NCI-H82 treated with DMSO at 0.1 percent for 48 hours (cell line): ENCODE data around the gene C10orf88.

Source experiments
- DNase-seq: peaks from one replicate; lab custom pipeline; 2025; ENCODE audit not compliant: unreplicated experiment; lab: John Stamatoyannopoulos, UW

C10orf88 gene, protein sequence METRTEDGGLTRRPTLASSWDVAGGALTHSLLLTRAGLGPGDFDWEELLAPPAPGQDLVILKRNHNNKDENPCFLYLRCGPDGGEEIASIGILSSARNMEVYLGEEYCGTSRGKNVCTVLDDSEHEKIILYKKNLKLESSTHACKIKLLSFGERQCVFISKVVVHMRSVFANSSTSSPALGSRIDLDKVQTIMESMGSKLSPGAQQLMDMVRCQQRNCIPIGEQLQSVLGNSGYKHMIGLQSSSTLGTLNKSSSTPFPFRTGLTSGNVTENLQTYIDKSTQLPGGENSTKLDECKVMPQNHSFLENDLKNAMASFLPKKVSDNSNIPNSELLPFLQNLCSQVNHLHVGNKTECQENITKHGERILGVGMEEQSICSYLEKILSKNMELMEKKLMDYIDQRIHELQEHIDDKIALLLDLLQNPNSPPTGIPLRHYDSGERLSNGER

DNA sequence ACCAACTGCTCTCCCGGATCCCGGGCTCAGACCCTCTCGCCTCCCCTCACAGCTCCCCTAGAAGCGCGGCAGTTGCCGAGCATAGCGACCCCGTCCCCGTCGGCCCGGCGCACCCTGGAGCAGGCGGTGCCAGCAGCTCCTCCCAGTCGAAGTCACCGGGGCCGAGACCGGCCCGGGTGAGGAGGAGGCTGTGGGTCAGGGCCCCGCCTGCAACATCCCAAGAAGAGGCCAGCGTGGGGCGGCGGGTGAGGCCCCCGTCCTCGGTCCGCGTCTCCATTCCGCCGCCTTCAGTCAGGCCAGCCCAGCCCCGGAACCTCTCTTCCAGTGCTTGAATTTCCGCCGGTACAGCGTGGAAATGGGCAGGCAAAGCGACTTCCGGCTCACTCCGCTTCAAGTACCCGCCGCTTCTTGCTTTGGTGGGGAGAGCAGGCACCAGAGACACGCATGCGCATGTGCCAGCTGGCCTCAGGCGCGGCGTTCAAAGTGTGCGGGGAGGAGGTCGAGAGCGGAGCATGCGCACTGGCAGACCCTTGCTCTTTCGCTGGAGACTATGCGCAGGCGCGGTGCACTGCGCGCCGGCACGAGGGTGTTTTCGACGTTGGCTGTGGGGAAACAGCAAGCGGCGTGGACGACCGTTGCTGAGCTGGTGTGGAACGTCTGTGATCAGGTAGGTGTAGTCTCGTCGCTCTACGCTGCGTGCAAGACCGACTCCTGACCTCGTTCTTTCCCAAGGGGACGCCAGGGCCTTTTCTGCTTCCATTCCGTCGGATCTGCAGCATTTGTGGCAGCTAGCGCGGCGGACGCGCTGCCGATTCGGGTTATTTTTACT, at the start of gene C10orf88:
TSS of gene C10orf88 (minus strand) at position 326 of the 829 bp plus-strand sequence. CDS start at position 277, 49 bp downstream.
- peak; percentile 91 for DNase-seq

DNA sequence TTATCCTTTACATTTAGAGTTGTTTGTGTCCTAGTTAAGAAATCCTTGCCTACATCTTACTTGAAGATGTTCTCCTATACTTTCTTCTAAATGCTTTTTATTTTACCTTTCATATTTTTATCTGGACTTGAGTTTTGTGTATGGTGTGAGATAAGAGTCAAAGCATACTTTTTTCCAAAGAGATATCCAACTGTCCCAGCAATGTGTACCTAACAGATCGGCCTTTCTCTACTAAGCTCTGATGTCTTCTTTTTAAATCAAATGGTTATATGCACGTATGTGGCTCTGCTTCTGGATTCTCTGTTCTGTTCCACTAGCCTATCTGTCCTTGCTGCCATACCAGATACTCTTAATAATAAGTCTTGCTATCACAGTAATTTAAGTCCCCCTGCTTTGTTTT, 47.3 kb upstream of the C10orf88 start:
- DNase-seq, result no peak

DNA sequence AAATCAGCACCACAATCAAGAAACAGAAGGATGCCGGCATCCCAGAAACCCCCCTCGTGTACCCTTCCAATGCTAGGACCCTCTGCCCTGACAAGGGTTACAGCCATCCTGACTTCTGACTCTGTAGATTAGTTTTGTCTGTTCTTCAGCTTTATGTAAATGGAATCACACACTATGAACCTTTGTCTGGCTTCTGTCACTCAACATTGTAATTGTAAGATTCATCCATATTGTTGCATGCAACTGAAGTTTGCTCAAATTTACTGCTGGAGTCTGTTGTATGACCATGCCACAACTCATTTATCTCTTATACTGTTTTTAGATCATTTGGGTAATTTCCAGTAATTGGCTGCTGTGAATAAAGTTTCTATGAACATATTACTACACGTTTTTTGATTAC, 46.1 kb upstream of the C10orf88 start:
- DNase-seq, result no peak

DNA sequence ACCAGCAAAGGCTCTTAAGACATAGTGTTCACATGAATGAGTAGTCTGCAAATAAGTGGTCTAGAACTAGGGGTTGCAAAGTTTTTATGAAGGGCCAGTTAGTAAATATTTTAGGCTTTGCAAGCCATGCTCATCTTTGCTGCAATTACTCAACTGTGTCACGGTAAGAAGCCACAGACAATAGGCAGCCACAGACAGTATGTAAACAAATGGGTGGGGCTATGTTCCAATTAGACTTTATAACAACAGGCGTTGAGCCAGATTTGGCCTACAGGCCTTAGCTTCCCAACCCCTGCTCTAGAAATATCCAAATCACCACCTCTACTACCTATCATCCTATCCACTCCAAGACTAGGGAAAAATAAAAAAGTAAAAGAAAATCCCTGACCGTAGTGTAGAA, 45.3 kb upstream of the C10orf88 start:
- no peak for DNase-seq

DNA sequence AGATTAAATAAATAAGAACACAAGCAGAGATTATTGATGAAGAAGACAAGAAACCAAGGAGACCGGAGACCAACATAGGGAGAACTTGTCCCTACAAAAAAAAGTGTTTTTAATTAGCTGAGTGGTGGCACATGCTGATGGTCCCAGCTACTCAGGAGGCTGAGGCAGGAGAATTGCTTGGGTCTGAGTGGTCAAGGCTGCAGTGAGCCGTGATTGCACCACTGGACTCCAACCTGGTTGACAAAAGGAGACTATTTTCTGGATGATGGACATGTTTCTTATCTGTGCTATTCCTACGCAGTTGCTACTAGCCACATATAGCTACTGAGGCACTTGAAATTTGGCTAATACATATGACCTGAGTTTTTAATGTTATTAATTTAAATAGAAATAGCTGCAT, 44.9 kb upstream of the C10orf88 start:
- no peak for DNase-seq

DNA sequence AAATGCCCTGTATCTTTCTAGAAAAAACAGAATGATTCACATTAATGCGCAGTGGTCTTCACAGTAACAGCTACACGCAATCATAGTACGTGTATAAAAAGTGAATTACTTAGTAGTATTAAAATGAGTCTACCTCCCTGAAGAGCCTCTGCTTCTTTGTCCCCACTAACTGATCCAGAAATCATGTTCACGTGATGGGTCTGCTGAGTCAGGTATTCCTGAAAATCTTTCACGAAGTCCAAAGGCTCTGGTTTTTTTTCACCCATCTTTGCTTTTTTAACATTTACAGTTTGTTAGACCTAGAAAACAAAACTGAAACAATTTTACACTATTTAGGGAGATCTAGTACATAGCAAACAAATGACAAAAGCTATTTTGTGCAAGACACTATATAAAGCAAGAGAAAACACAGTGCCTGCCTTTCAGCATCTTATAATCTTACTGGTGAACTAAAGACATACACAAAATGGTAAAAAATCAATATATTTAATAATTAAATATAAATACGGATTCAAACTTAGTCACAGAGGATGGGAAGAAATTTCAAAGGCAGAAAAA, 44.4 kb upstream of the C10orf88 start:
- no peak for DNase-seq

DNA sequence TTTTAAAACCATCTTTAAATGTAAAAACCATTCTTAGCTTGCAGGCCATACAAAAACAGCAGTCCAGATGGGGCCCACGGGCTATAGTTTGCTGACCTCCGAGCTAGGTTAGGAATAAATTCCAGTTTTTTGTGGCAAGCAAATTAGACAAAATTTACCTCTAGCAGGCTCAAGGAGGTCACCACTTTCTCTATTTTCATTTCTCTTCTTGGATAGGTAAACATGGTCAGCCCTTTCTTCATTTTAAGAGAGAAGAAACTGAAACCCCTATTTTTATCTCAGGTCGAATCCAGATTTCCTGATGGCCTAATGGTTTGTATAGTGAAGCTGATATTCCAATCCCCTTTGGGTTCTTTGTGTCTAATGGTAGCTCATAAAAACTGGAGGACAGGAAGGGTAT, 43.8 kb upstream of the C10orf88 start:
- DNase-seq, result no peak

DNA sequence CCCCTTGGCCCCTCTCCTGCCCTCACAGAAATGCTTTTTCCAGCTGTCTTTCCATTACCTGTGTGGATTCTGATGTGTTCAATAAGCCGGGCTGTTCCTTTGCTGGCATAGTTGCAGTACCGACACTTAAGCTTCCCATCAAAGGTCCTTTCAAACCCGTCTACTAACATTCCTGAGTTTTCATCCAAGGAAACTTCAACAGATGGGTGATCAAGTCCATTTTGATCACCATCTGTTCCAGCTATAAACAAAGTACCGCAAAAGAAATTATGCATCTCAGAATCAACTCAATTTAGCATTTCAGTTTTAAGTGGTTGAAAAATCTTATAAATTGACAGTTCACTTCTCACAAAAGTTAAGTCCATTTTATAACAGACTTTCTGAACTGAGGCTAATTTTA, 41.9 kb upstream of the C10orf88 start:
- peak; percentile 25 for DNase-seq

DNA sequence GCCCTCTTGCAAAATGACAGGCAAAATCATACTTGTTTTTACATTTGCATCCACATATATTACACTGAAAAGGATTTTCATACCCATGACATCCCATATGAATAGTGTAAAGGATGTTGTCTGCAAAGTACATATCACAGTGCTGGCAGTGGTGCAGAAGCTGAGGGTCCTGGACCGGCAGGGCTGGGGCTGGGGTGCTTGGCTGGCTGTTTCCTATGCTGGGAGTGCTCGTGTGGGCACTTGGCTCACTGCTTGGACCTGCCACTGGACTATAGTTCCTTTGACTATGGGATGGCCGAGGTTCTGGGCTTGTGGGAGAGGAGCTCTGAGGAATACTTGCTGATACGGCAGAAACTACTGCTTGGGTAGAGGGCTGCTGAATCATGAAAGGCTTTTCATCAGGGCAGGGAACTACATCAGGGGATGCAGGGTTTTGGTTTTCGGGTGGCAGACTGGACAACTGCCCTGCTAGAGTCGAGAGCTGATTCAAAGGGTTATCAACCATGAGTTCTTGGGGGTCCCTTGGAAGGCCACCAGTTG, 39.8 kb upstream of the C10orf88 start:
- DNase-seq, result no peak

DNA sequence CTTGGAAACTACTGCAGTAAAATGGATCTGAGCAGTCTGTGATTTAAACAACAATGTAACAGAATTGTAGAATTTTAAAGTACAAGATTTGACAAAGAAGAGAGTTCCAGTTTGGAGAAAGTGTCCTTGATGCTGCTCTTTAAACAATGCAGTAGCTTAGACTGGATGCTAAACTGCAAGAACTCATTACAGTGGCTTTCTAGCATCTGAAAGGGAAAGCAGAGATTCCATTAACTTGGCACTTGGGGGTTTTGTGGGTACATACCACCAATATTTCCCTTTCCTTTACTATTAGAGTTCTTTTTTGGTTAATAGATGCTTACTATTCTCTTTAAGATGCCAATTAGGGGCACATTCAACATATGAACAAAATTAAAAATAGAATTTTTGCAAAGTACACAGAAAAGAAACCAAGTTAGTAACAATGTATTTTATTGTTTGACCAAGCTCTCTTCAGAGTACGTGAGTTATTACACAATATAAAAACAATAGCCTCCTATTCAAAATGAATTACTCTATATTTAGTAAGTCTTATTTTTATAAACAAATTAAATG, 38.1 kb upstream of the C10orf88 start:
- no peak for DNase-seq

DNA sequence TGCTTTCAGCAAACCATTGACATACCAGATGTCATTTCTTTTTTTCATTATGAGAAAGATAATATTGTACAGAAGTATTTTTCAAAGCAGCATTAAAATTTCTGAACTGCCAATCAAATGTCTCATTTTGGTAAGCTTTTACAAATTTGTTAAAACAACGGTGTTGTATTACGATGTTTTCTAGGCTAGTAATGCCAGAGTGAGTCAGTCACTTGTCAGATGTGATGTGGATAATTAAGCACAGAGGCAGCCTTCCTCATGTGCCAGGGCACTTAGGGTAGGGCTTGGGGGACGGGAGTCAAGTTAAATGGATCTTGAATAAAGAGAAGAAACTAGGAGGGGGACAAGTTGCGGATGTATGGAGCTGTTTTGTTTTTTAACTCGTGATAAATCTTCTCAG, 36.3 kb upstream of the C10orf88 start:
- DNase-seq, result no peak

DNA sequence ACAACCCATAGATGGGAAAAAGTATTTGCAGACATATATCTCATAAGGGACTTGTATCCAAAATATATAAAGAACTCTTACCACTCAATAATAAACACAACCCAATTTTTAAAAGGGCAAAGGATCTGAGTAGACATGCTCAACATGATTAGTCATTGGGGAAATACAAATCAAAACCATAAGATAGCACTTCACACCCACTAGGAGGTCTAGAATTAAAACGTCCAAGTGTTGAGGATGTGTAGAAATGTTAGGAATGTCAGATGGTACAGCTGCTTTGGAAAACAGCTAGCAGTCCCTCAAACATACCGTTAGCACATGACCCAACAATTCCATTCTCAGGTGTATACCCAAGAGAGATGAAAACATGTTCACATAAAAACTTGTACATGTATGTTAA, 34.5 kb upstream of the C10orf88 start:
- no peak for DNase-seq

DNA sequence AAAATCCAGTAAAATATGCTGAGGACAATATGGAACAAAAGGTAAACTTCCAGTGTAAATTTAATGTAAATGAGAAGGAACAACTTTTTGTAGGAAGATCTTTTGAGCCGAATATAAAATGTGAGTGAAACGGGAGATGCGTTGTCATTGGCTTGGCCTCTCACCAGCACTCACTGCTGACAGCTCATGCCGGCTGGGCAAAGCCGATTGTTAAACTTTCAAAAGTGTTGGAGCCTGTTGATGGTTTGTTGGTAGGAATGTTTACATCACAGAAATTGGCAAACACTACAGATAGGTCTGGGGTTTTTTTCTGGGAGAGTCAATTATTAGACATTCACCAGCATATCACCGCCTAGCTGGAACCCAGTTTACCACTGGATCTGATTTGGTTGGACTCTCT, 32.3 kb upstream of the C10orf88 start:
- no peak for DNase-seq

DNA sequence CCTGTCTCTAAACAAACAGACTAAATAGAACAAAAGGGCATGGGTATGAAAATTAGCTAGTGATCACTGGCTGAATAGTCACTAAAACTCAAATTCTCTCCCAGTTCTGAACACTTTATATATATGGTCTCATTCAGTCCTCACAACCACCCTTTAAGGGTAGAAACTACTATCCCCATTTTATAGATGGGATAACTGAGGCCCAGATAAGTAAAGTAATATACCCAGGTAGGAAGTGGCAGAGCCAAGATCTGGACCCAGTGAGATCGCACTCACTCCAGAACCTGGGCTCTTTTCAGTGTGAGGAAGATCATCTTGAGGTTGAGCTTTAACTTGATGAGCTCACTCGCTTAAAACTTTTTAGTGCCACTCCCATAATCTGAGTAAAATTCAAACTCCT, 30.7 kb upstream of the C10orf88 start:
- DNase-seq, result no peak

DNA sequence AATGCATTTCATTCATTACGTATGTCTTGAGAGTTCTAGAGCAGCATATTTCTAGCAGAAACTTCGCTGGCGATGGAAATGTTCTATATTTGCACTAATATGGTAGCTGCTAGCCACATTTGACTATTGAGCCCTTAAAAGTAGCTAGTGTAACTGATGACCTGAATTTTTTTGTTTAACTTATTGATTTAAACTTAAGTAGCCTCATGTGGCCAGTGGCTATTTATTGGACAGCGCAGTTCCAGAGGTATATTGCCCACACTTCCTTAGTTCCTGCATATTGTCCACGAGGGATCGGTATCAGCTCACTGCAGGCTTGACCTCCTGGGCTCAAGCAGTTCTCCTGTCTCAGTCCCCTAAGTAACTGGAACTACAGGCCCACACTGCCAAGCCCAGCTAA, 29.9 kb upstream of the C10orf88 start:
- no peak for DNase-seq

DNA sequence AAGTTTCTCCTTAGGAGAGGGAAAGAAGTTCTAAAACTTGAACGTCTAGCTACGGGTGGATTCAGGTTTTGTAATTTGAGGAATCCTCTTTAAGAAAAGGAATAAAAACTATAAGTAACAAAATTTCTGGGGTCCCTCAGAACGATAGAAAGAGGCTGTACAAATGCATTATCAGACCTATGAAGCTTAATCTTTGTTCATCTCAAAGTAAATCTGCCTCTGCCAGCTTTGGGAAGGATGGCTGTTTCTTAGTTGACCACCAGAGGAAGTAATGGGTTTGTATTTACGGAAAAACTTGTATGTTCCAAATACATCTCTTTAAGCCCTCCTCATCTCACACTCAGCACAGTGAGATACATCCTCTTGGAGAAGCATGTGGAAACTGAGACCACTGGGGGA, 27.0 kb upstream of the C10orf88 start:
- no peak for DNase-seq

DNA sequence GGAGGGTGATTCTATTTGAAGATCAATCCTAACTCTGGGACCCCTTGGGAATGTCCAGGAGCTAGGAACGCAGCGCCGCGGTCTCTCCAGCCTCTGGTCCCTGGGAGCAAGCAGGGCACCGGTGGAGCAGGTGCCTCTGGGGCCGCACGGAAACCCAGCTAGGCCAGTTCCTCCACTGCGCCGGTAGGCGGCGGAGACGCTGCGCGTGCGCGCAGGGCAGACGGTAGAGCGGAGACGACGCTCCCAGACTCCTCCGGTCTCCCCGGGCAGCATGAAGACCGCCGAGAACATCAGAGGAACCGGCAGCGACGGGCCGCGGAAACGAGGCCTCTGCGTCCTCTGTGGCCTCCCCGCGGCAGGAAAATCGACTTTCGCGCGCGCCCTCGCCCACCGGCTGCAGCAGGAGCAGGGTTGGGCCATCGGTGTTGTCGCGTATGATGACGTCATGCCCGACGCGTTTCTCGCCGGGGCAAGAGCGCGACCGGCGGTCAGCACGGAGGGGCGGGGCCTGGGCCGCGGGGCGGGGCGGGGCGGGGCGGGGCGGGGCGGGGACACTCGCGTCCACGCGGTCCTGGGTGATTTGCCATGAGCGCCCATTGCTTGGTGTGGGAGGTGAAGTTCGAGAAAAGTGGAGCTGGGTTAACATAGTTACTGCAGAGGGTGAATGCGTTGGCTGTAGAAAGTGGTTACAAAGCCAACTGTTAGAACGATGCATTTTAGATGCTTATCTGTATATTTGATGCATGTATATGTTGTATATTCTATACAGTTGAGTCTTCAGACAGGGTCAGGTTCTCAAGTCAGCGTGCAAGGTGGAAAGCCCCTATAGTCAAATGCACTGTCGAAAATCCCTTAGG, 26.4 kb upstream of the C10orf88 start, which contains the start of gene PSTK:
TSS of gene PSTK (plus strand) at position 193 of the 857 bp plus-strand sequence. CDS start at position 272, 79 bp downstream.
- DNase-seq, result peak; percentile 48

DNA sequence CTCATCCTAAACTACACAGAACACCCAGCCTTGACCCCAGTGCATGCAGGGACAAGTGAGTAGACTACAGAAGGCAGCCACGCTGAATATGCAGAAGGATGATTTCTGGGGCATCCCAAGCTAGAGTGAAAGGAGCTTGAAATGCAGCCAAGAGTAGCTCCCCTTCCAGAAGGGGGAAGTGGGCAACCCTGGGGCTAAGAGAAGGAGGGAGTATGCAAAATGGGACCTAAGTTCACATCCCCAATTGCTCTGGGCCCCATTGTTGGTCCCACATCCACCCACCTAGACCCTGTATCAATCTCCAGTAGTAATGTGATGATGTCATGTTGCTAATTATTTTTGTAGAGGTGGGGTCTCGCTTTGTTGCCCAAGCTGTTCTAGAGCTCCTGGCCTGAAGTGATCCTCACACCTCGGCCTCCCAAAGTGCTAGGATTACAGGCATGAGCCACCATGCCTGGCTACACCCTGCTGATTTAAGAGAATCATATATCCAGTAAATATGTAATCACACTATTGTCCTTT, 20.6 kb upstream of the C10orf88 start:
- DNase-seq, result no peak

DNA sequence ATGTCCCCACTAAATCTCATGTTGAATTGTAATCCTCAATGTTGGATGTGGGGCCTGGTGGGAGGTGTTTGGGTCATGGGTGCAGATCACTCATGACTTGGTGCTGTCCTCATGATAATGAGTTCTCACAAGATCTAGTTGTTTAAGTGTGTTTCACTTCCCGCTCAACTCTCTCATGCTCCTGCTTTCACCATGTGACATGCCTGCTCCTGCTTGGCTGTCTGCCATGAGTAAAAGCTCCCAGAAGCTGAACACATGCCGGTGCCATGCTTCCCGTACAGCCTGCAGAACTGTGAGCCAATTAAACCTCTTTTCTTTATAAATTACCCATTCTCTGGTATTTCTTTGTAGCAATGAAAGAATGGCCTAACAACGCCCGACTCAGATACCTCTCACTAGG, 20.0 kb upstream of the C10orf88 start:
- no peak for DNase-seq

DNA sequence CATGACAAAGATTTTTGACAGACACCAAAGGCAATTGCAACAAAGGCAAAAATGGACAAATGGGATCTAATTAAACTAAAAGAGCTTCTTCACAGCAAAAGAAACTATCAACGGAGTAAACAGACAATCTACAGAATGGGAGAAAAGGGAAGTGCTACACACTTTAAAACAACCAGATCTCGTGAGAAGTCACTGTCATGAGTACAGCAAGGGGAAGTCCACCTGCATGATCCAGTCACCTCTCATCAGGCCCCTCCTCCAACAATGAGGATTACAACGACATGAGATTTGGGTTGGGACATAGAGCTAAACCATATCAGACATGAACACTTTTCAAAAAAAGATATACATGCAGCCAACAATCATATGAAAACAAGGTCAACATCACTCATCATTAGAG, 14.7 kb upstream of the C10orf88 start:
- DNase-seq, result no peak
